ENCODE results near the gene DCTN2. TPM values are rescaled to one million over a fixed set of nuclear protein-coding genes. Genes with fewer than 3 reads are reported as not detected.
A peak's percentile ranks its signal among the peaks of the same experiment; 100 is the strongest.
"Not testable (repeated sequence)": the region's sequence is repeated elsewhere in the genome, so short reads cannot be mapped to it uniquely, and the experiment has no call there.

DCTN2 gene
- total and polyA plus RNA-seq, 4 experiments from 2014 or later: 67.4 to 86.2 (median 70.0) TPM

GRCh38 chr12:57495051-57495701, 51.8 kb downstream of the DCTN2 start:
- Mint-ChIP-seq H3K36me3 (peaks cover 46 to 54% of the 10 kb centered on the region in 2 donors), H3K4me1 (peaks cover 0 to 17% (median 10%) of the 10 kb centered on the region in 4 donors)
- H3K27me3 Mint-ChIP-seq; H3K27me3 ChIP-seq (ENCODE audit: insufficient read depth, low read length); intact Hi-C loops (cut with micrococcal nuclease); H3K27ac ChIP-seq (ENCODE audit: low read depth, low read length); H3K9me3 Mint-ChIP-seq; H3K4me3 ChIP-seq (ENCODE audit: low read length in 2 of 2); H3K4me3 Mint-ChIP-seq; POLR2A ChIA-PET (ENCODE audit: partially characterized antibody); CTCF ChIA-PET (ENCODE audit: partially characterized antibody); H3K4me1 ChIP-seq (ENCODE audit: insufficient read depth, low read length); H3K9me3 ChIP-seq (ENCODE audit: control insufficient read depth in 1 of 2, low read length in 2 of 2); DNase-seq; H3K27ac Mint-ChIP-seq: not testable (repeated sequence)
- peaks cover 46% of the 10 kb centered on the region for H3K36me3 ChIP-seq (ENCODE audit: insufficient read depth, low read length)

GRCh38 chr12:57491393-57492280, 55.4 kb downstream of the DCTN2 start:
- no peaks in the 10 kb centered on the region for H3K27me3 ChIP-seq (ENCODE audit: insufficient read depth, low read length)
- Mint-ChIP-seq H3K27ac (peak overlapping the region; percentile 30 to 86 (median 68)), H3K36me3 (peaks cover 30 to 47% of the 10 kb centered on the region in 2 donors), H3K4me1 (peaks cover 18 to 38% (median 24%) of the 10 kb centered on the region in 4 donors), H3K27me3 (no peaks in the 10 kb centered on the region), H3K4me3 (peak overlapping the region in 3 of 8 donors; percentile 12 to 64 (median 13)), H3K9me3 (peaks cover 0 to 3% (median 0%) of the 10 kb centered on the region in 8 donors)
- H3K4me1 ChIP-seq (ENCODE audit: insufficient read depth, low read length): peaks cover 23% of the 10 kb centered on the region
- no peaks in the 10 kb centered on the region for H3K9me3 ChIP-seq (ENCODE audit: control insufficient read depth in 1 of 2, low read length in 2 of 2)
- intact Hi-C loops (cut with micrococcal nuclease): no loop called here
- DNase-seq: peak in 1 of 5 donors; percentile 19
- H3K4me3 ChIP-seq (ENCODE audit: low read length in 2 of 2): no peak overlapping the region
- H3K36me3 ChIP-seq (ENCODE audit: insufficient read depth, low read length): peaks cover 29% of the 10 kb centered on the region
- ChIA-PET POLR2A (ENCODE audit: partially characterized antibody) (interaction anchor here (6.3 kb wide), 1 partner anchor 15 kb away, joined by 75 read pairs; the partner anchor contains the start of gene ARHGAP9), CTCF (ENCODE audit: partially characterized antibody) (interaction anchor here (1.0 to 3.4 kb wide), 3 partner anchors 12 to 32 kb away, joined by 3 to 10 read pairs (median 4); partner anchors contain the start of genes ARHGAP9 and GLI1)
- H3K27ac ChIP-seq (ENCODE audit: low read depth, low read length): no peak overlapping the region

- no peaks in the 10 kb centered on the region for H3K9me3 ChIP-seq (ENCODE audit: control insufficient read depth in 1 of 2, low read length in 2 of 2)
- Mint-ChIP-seq H3K4me1 (peaks cover 18 to 38% (median 25%) of the 10 kb centered on the region in 4 donors), H3K9me3 (peaks cover 0 to 3% (median 0%) of the 10 kb centered on the region in 8 donors), H3K27me3 (no peaks in the 10 kb centered on the region), H3K36me3 (peaks cover 30 to 42% of the 10 kb centered on the region in 2 donors), H3K4me3 (no peak overlapping the region), H3K27ac (peak overlapping the region in 2 of 7 donors; percentile 29 to 61)
- H3K36me3 ChIP-seq (ENCODE audit: insufficient read depth, low read length): peaks cover 28% of the 10 kb centered on the region
- POLR2A ChIA-PET (ENCODE audit: partially characterized antibody): interaction anchor here (2.0 to 6.3 kb wide), 2 partner anchors 13 to 30 kb away, joined by 12 to 75 read pairs; partner anchors contain the start of genes ARHGAP9 and DDIT3
- no peak overlapping the region for H3K4me3 ChIP-seq (ENCODE audit: low read length in 2 of 2)
- H3K27ac ChIP-seq (ENCODE audit: low read depth, low read length): no peak overlapping the region
- H3K4me1 ChIP-seq (ENCODE audit: insufficient read depth, low read length): peaks cover 23% of the 10 kb centered on the region
- H3K27me3 ChIP-seq (ENCODE audit: insufficient read depth, low read length): no peaks in the 10 kb centered on the region
- DNase-seq: no peak
- CTCF ChIA-PET (ENCODE audit: partially characterized antibody): interaction anchor here (0.9 to 3.4 kb wide), 2 partner anchors 9 to 31 kb away, joined by 3 to 10 read pairs; partner anchors contain the start of gene GLI1
- intact Hi-C loops (cut with micrococcal nuclease): no loop called here
Observed at GRCh38 chr12:57490126-57490525, 56.9 kb downstream of the DCTN2 start.

GRCh38 chr12:57489157-57489641, 57.8 kb downstream of the DCTN2 start:
- Histone ChIP-seq H3K27ac (ENCODE audit: low read depth, low read length) (peak overlapping the region; percentile 84), H3K4me1 (ENCODE audit: insufficient read depth, low read length) (peaks cover 23% of the 10 kb centered on the region), H3K36me3 (ENCODE audit: insufficient read depth, low read length) (peaks cover 28% of the 10 kb centered on the region), H3K9me3 (ENCODE audit: control insufficient read depth in 1 of 2, low read length in 2 of 2) (no peaks in the 10 kb centered on the region), H3K4me3 (ENCODE audit: low read length in 2 of 2) (no peak overlapping the region), H3K27me3 (ENCODE audit: insufficient read depth, low read length) (no peaks in the 10 kb centered on the region)
- H3K4me1 Mint-ChIP-seq: peaks cover 18 to 38% (median 25%) of the 10 kb centered on the region in 4 donors
- POLR2A ChIA-PET (ENCODE audit: partially characterized antibody): interaction anchor here (2.0 to 6.3 kb wide), 3 partner anchors 12 to 31 kb away, joined by 12 to 75 read pairs (median 18); partner anchors contain the start of genes ARHGAP9, DDIT3 and GLI1
- no peak for DNase-seq
- CTCF ChIA-PET (ENCODE audit: partially characterized antibody): interaction anchor here (1.2 to 3.4 kb wide), 2 partner anchors 12 to 30 kb away, joined by 3 to 10 read pairs; partner anchors contain the start of gene GLI1
- H3K27me3 Mint-ChIP-seq: no peaks in the 10 kb centered on the region
- peaks cover 30 to 42% of the 10 kb centered on the region in 2 donors for H3K36me3 Mint-ChIP-seq
- intact Hi-C loops (cut with micrococcal nuclease): loop anchor here (5.0 kb wide), 1 partner anchor 203 kb away; the partner anchor contains the start of gene OS9
- H3K4me3 Mint-ChIP-seq: peak overlapping the region; percentile 95 to 99 (median 98)
- peaks cover 0 to 3% (median 0%) of the 10 kb centered on the region in 8 donors for H3K9me3 Mint-ChIP-seq
- peak overlapping the region in 6 of 7 donors; percentile 29 to 98 (median 88) for H3K27ac Mint-ChIP-seq

- DNase-seq: peak in 1 of 5 donors; percentile 5
- H3K9me3 Mint-ChIP-seq: peaks cover 0 to 3% (median 0%) of the 10 kb centered on the region in 8 donors
- Histone ChIP-seq H3K27ac (ENCODE audit: low read depth, low read length) (peak overlapping the region; percentile 84), H3K27me3 (ENCODE audit: insufficient read depth, low read length) (no peaks in the 10 kb centered on the region), H3K4me1 (ENCODE audit: insufficient read depth, low read length) (peaks cover 23% of the 10 kb centered on the region), H3K36me3 (ENCODE audit: insufficient read depth, low read length) (peaks cover 28% of the 10 kb centered on the region), H3K9me3 (ENCODE audit: control insufficient read depth in 1 of 2, low read length in 2 of 2) (no peaks in the 10 kb centered on the region), H3K4me3 (ENCODE audit: low read length in 2 of 2) (peak overlapping the region; percentile 78 to 95)
- peak overlapping the region; percentile 95 to 99 (median 98) for H3K4me3 Mint-ChIP-seq
- peaks cover 30 to 42% of the 10 kb centered on the region in 2 donors for H3K36me3 Mint-ChIP-seq
- POLR2A ChIA-PET (ENCODE audit: partially characterized antibody): interaction anchor here (2.0 to 6.3 kb wide), 3 partner anchors 11 to 31 kb away, joined by 12 to 75 read pairs (median 18); partner anchors contain the start of genes ARHGAP9, DDIT3 and GLI1
- H3K27ac Mint-ChIP-seq: peak overlapping the region; percentile 90 to 99 (median 98)
- peaks cover 18 to 39% (median 25%) of the 10 kb centered on the region in 4 donors for H3K4me1 Mint-ChIP-seq
- intact Hi-C loops (cut with micrococcal nuclease): loop anchor here (5.0 kb wide), 1 partner anchor 204 kb away; the partner anchor contains the start of gene OS9
- CTCF ChIA-PET (ENCODE audit: partially characterized antibody): interaction anchor here (1.2 to 3.4 kb wide), 2 partner anchors 12 to 29 kb away, joined by 3 to 10 read pairs; partner anchors contain the start of gene GLI1
- H3K27me3 Mint-ChIP-seq: no peaks in the 10 kb centered on the region
Observed at GRCh38 chr12:57488402-57489156, 58.4 kb downstream of the DCTN2 start.

All from CD4-positive, alpha-beta memory T cell (primary cell).